OCI-LY3 (cell line): ENCODE measurements around the gene TOP2A.

Experiments used
- H2AFZ ChIP-seq: fragments of 200-600, 300-600 bp; shearing (Covaris generic); 2 replicates; pipeline ENCODE4 v1.6.0; 2014; ENCODE audit warnings: antibody characterized with exemption, low read depth, low read length
- H3K27ac ChIP-seq: fragments of 200-600, 300-600 bp; sonication (generic); 2 replicates; pipeline ENCODE4 v1.5.1; 2014; ENCODE audit warnings: mild to moderate bottlenecking, low read length, moderate library complexity, mixed read lengths
- H3K27me3 ChIP-seq: fragments of 200-600, 300-600 bp; sonication (generic); 2 replicates; pipeline ENCODE4 v1.6.1; 2014; ENCODE audit warnings: low read depth, low read length, mixed read lengths
- H3K36me3 ChIP-seq: fragments of 200-600, 300-600 bp; sonication (generic); replicated peaks from 2 replicates; pipeline ENCODE3; 2014; ENCODE audit warnings: low read depth, low read length, mixed read lengths
- H3K4me1 ChIP-seq: fragments of 300-600, 200-600 bp; sonication (generic); 2 replicates; pipeline ENCODE4 v1.6.1; 2014; ENCODE audit warnings: low read length, mixed read lengths
- H3K4me2 ChIP-seq: fragments of 200-600, 300-600 bp; sonication (generic); 2 replicates; pipeline ENCODE4 v1.6.1; 2014; ENCODE audit warnings: low read length, mixed read lengths
- H3K4me3 ChIP-seq: fragments of 300-600, 200-600 bp; sonication (generic); 2 replicates; pipeline ENCODE4 v1.5.1; 2014; ENCODE audit warnings: antibody characterized with exemption, mild to moderate bottlenecking, low read length, moderate library complexity
- H3K79me2 ChIP-seq: fragments of 300-600, 200-600 bp; shearing (Covaris generic); 2 replicates; pipeline ENCODE4 v1.6.1; 2014; ENCODE audit warnings: mild to moderate bottlenecking, low read length, mixed read lengths
- H3K9ac ChIP-seq: fragments of 300-600, 200-600 bp; shearing (Covaris generic); 2 replicates; pipeline ENCODE4 v1.6.0; 2014; ENCODE audit warnings: mild to moderate bottlenecking, low read length, moderate library complexity
- H3K9me3 ChIP-seq: fragments of 200-600, 300-600 bp; shearing (Covaris generic); 2 replicates; pipeline ENCODE4 v1.6.1; 2014; ENCODE audit warnings: low read length, mixed read lengths; ENCODE audit not compliant: insufficient read depth
- H4K20me1 ChIP-seq: fragments of 200-600, 300-600 bp; sonication (generic); 2 replicates; pipeline ENCODE4 v1.6.1; 2016; ENCODE audit warnings: low read length, mixed read lengths; ENCODE audit not compliant: insufficient read depth
- CTCF ChIP-seq: fragments of 200-600, 300-600 bp; sonication (generic); IDR thresholded peaks from 2 replicates; pipeline ENCODE4 v1.5.1; 2014; ENCODE audit warnings: antibody characterized with exemption, low read length, low read depth
- EZH2phosphoT487 ChIP-seq: fragments of 200-600 bp; shearing (Covaris generic); IDR thresholded peaks from 2 replicates; pipeline ENCODE4 v1.6.1; 2018; ENCODE audit warnings: antibody characterized with exemption, mixed run types, low read depth

Gene TOP2A

GRCh38 chr17:40442392-40443195 lies 24.9 kb upstream of the TOP2A start:
- no peaks in the 10 kb centered on the region for H4K20me1 ChIP-seq
- TF ChIP-seq CTCF: no peak
- TF ChIP-seq EZH2phosphoT487: no peak
- peak overlapping the region; percentile 26; the same call in 1 of the 2 replicates for H2AFZ ChIP-seq
- H3K9ac ChIP-seq: peak overlapping the region; percentile 87
- H3K36me3 ChIP-seq: peaks cover 16% of the 10 kb centered on the region
- H3K4me2 ChIP-seq: peak overlapping the region; percentile 98
- H3K79me2 ChIP-seq: peaks cover 39% of the 10 kb centered on the region
- H3K27me3 ChIP-seq: no peaks in the 10 kb centered on the region
- no peaks in the 10 kb centered on the region for H3K9me3 ChIP-seq
- H3K4me3 ChIP-seq: peak overlapping the region; percentile 96
- peak overlapping the region; percentile 74 for H3K27ac ChIP-seq
- H3K4me1 ChIP-seq: peaks cover 24% of the 10 kb centered on the region

- TF ChIP-seq CTCF (no peak), EZH2phosphoT487 (no peak)
- Histone ChIP-seq H3K27me3 (no peaks in the 10 kb centered on the region), H3K4me3 (no peak overlapping the region), H3K4me2 (no peak overlapping the region), H2AFZ (no peak overlapping the region), H4K20me1 (no peaks in the 10 kb centered on the region), H3K79me2 (peaks cover 16% of the 10 kb centered on the region), H3K27ac (no peak overlapping the region), H3K4me1 (peaks cover 22% of the 10 kb centered on the region), H3K36me3 (peaks cover 1% of the 10 kb centered on the region), H3K9ac (no peak overlapping the region), H3K9me3 (no peaks in the 10 kb centered on the region)
Measured at GRCh38 chr17:40440166-40440565, 22.5 kb upstream of the TOP2A start.

GRCh38 chr17:40437095-40437732 lies 19.5 kb upstream of the TOP2A start:
- no peaks in the 10 kb centered on the region for H3K27me3 ChIP-seq
- no peak overlapping the region for H3K4me2 ChIP-seq
- no peak overlapping the region for H3K4me3 ChIP-seq
- no peaks in the 10 kb centered on the region for H4K20me1 ChIP-seq
- no peaks in the 10 kb centered on the region for H3K79me2 ChIP-seq
- no peak overlapping the region for H3K9ac ChIP-seq
- H3K36me3 ChIP-seq: no peaks in the 10 kb centered on the region
- no peak overlapping the region for H2AFZ ChIP-seq
- no peak overlapping the region for H3K27ac ChIP-seq
- no peak for TF ChIP-seq CTCF
- no peak for TF ChIP-seq EZH2phosphoT487
- H3K9me3 ChIP-seq: no peaks in the 10 kb centered on the region
- H3K4me1 ChIP-seq: peaks cover 12% of the 10 kb centered on the region

GRCh38 chr17:40436636-40437035 lies 18.9 kb upstream of the TOP2A start:
- H3K79me2 ChIP-seq: no peaks in the 10 kb centered on the region
- no peaks in the 10 kb centered on the region for H3K36me3 ChIP-seq
- no peak overlapping the region for H3K4me2 ChIP-seq
- no peaks in the 10 kb centered on the region for H4K20me1 ChIP-seq
- H3K9ac ChIP-seq: no peak overlapping the region
- no peak overlapping the region for H2AFZ ChIP-seq
- no peak overlapping the region for H3K27ac ChIP-seq
- peaks cover 12% of the 10 kb centered on the region for H3K4me1 ChIP-seq
- TF ChIP-seq EZH2phosphoT487 (no peak), CTCF (no peak)
- no peak overlapping the region for H3K4me3 ChIP-seq
- H3K27me3 ChIP-seq: no peaks in the 10 kb centered on the region
- H3K9me3 ChIP-seq: no peaks in the 10 kb centered on the region
